Measurements from ENCODE around the gene MYCBPAP.

Gene MYCBPAP

DNA sequence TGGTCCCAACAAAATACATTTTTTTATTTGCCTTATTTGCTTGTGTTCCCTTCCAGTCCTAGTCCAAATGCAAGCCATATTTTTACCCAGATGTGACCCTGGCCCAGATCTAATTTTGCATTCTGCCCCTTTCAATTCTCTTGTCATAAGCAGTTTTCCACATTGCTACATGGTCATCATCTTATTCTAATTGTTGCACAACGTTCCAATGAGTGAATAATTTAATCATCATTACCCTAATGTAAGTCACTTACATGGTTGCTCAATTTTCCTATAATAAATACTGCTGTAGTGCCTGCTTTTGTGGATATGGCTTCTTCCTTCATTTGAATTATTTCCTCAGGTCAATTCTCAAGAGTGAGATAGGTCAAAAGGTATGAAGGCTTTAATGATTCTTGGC is 16.7 kb upstream of the MYCBPAP start:
- DNase-seq (ENCODE audit: low read depth): no peak

- no peak for DNase-seq (ENCODE audit: low read depth)
Measured at GRCh38 chr17:50492214-50492613, 16.0 kb upstream of the MYCBPAP start.

DNA sequence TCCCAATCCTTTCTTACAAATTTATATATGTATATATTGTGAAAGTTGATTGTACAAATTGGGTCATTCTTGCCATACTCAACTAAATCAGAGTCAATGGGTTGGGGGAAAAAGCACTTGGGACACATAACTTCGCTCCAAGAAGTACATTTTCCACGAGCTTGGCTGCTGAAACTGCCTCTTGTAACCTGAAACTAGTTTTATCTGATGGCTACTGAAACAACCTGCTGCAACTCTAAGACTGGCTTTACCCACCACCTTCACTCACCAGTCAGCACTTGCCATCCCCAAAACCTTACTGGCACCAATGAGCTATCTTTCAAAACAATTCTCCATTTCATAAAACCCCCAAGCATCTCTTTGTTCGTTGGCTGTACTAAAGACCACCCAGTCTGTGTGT is 14.5 kb upstream of the MYCBPAP start:
- DNase-seq (ENCODE audit: low read depth): no peak

- no peak for DNase-seq (ENCODE audit: low read depth)
Measured at GRCh38 chr17:50495217-50495823, 12.9 kb upstream of the MYCBPAP start.

DNA sequence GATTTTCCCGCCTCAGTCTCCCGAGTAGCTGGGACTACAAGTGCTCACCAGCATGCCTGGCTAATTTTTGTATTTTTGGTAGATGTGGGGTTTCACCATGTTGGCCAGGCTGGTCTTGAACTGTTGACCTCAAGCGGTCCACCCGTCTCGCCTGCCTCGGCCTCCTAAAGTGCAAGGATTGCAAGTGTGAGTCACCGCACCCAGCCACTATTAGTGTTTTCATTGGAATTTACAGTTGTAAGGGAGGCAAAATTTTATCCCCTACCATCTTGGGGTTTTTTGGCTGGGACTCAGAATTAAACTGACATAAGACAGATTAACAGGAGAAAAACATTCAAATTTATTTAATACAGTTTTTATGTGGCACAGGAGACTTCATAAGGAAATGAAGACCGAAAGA is 12.3 kb upstream of the MYCBPAP start:
- DNase-seq (ENCODE audit: low read depth): no peak

GRCh38 chr17:50498021-50498874 is 10.0 kb upstream of the MYCBPAP start:
- no peak for DNase-seq (ENCODE audit: low read depth)

- no peak for DNase-seq (ENCODE audit: low read depth)
Measured at GRCh38 chr17:50499270-50499669, 9.0 kb upstream of the MYCBPAP start.

DNA sequence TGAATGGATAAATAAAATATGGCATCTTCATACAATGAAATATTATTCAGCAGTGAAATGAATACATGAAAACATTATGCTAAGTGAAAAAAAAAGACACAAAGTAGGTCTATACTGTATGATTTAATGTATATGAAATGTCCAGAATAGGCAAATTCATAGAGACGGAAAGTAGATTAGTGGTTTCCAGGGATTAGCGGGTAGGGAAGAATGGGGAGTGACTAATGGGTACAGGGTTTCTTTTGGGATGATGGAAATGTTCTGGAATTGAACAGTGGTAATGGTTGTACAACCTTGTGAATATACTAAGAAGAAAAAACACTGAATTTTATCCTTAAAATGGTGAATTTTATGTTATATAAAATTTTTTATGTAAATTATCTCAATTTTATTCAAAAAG is 8.5 kb upstream of the MYCBPAP start:
- no peak for DNase-seq (ENCODE audit: low read depth)

DNA sequence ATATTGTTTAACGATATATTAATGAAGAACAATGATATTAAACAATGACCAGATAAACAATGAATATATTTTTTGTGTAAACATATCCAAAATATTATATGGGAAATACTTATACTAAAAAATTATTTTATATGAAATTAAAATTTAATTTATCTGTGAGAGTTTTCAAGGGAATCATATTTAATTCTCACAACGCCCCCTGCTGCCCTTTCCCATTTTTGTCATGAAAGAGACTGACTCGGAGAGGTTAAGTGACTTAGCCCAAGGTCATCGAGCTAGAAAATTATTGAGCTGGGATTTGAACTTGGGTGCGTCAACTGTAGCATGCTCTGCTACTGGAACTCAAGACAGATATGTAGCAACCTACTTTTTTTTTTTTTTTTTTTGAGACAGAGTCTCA is 7.2 kb upstream of the MYCBPAP start:
- DNase-seq (ENCODE audit: low read depth): no peak

- no peak for DNase-seq (ENCODE audit: low read depth)
Measured at GRCh38 chr17:50502301-50502990, 5.8 kb upstream of the MYCBPAP start.

DNA sequence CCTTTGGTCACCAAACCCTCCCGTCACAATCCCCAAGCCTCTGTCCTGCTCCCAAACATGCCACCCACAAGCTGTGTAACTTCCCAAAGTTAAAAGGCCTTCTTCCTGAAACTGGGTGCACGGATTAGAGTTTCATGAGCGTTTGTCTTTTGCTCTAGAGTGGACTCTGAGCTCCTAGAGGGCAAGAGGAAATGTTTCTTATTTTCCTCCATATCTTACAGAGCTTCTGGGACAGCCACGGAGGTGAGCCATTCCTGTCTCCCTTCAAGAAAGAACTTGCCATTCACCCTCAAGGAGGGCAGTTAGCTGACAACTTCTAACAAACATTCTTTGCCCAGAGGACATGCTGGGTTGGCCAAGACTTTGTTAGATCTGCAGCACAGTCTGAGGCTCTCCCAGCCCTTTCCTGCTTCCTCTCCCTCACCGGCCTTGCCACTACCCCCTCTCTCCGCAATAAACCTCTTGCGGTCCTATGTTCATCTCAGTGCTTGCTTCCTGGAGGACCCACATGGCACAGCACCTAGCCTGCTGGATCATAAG is 2.6 kb upstream of the MYCBPAP start:
- no peak for DNase-seq (ENCODE audit: low read depth)

DNA sequence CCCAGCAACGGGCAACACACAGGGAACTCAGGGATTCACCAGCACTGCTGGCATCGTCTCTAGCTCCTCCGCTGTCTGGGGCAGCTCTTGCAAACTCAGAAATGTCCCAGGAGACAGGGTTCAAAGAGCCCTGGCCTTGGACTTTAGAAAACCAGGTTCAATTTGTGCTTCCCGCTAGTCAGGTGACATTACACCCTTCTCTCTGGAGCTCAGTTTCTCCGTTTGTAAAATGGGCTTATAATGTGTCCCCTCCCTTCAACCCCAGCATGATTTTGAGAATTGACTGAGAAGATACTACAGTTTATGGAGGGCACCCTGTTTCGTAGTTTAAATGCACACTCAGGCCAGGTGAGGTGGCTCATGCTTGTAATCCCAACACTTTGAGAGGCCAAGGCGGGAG is 1.9 kb upstream of the MYCBPAP start:
- no peak for DNase-seq (ENCODE audit: low read depth)

DNA sequence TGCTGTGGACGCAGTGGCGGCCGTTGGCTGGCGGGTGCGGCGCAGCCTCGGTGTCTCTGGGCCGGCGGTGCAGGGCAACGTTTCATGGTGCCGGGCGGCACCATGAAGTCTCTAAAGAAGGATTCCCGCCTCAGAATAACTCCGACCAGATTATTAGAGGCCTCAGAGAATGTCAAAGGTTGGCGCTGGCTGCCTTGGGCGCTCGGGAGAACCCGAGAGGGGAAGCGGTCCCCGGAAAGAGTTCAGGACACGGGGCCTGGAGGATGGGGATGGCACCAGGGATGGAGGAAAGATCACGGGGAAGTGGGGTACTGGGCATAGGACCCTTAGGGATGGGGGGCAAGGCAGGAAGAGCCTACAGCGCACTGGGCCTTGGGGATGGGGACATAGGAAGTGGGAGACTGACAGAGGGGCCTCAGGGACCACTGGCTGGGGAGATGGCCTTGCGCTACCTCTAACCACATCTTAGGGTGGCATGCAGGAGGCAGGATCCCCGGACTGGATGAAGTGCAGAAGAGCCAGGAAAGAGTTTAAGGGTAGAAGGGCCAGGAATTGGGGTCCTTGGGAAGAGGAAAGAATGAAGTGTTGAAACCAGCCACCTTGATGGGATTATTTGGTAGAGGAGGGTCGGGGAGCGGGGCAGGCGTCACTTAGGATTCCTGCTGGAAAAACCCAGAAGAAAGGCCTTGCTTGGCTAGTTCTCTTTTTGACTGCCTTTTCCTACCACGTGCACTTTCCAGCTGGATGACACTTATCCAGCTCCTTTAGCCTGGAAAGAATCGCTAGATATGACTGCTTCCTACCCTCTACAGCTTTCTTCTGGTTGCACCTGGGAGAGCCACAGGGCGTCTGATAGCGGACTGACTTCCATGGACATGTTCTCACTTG is 578 bp downstream of the MYCBPAP start:
- DNase-seq (ENCODE audit: low read depth): no peak

- DNase-seq (ENCODE audit: low read depth): no peak
Measured at GRCh38 chr17:50511058-50511457, 2.8 kb downstream of the MYCBPAP start.

DNA sequence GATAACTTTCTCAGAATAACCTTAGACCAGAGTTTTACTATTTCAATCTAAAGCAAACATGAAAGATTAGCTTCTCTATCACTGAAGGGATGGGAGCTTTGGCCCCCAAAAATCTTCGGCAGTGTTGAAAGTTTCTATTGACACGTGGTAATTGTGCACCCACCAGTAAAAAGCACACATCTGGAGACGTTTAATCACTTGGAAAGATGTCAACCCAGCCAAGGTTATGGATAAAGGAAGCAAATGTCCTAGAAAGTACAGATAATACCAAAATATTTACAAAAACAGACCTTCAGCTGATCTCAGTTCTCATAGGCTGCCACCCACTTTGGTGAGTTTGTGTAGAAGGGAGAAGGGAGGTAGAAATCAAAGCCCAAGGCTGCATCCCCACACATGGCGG is 5.3 kb downstream of the MYCBPAP start:
- DNase-seq (ENCODE audit: low read depth): no peak

DNA sequence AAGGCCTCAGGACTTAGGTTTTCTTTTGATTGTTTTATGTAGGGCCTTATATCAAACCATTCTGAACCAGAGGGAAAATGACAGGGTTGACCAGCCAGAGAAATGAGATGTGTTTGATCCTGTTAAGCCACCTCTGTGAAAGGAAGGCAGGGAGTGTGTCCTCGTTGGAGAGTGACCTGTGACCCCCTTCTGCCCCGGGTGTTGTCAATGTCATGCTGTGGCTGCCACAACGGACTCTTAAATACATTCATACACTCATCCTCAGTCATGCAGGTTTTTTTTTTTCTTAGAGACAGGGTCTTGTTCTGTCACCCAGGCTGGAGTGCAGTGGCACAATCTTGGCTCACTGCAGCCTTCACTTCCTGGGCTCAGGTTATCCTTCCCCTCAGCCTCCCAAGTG is 6.1 kb downstream of the MYCBPAP start:
- no peak for DNase-seq (ENCODE audit: low read depth)

DNA sequence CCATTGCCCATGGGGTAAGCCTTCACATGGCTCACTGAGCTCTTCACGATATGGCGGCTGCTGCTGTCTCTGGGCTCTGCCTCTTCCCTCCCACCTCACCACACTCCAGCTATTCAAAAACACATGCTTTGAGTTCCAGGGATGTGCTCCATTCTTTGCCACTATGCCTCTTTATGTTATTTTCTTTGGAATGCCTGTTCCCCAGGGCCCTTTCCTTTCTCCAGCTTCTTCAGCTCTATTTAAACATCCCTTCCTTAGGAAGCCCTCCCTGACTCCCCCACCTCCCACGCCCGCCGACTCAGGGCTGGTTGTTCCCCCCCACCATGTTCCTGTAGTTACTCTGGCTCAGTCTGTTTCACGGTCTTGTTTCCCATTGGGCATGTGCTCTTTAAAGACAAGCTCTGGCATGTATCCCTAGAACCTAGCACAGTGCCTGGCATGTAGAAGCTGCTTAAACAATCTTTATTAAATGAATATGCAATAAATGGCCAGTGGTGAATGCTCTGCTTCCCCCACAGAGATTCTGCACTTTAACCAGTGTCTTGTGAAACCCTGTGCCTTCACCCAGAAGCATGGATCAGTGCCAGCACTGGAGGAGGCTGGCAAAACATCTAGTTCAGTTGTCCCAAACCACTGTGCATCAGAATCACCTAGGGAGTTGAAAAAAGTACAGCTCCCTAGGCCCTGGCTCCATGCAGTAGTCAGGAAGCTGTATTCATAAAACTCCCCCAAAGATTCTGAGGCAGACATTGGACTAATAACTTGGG is 6.9 kb downstream of the MYCBPAP start:
- no peak for DNase-seq (ENCODE audit: low read depth)

- DNase-seq (ENCODE audit: low read depth): no peak
Measured at GRCh38 chr17:50517011-50517410, 8.8 kb downstream of the MYCBPAP start.

- no peak for DNase-seq (ENCODE audit: low read depth)
Measured at GRCh38 chr17:50517504-50518383, 9.5 kb downstream of the MYCBPAP start.

- DNase-seq (ENCODE audit: low read depth): no peak
Measured at GRCh38 chr17:50518384-50519023, 10.3 kb downstream of the MYCBPAP start.

All from activated gamma-delta T cell treated with anti-CD3 and anti-CD28 coated beads, Interleukin-2, amount 50 U/mL, for 16 hours (primary cell).